Kidney (tissue), 14 donors: ENCODE results near the gene PFKFB2. TPM values are rescaled to one million over a fixed set of nuclear protein-coding genes. Genes with fewer than 3 reads are reported as not detected.

ENCODE experiments used
- DNase-seq, 5 donors: peaks; one replicate each; pipeline ENCODE4 v3.0.0-alpha.2; 2013 to 2020
- FAIRE-seq: peaks from 2 replicates; lab custom pipeline; 2012; peaks lifted over from hg19 to GRCh38; lab: Jason Lieb, UNC
- H3K27ac ChIP-seq, 2 donors: one replicate each; pipeline ENCODE4 v1.7.0; 2013; ENCODE audit warnings: low read depth in 2 of 2, low read length in 2 of 2, inconsistent platforms in 1 of 2
- H3K27me3 ChIP-seq: one replicate; pipeline ENCODE4 v1.7.1; 2013; ENCODE audit warnings: low read length, inconsistent platforms; ENCODE audit not compliant: control insufficient read depth, insufficient read depth
- H3K36me3 ChIP-seq, 3 donors: one replicate each; pipeline versions ENCODE4 v1.7.0 to v1.7.1; 2013; ENCODE audit warnings: low read length in 3 of 3, control low read depth in 1 of 3, inconsistent platforms in 1 of 3; ENCODE audit not compliant: insufficient read depth in 3 of 3, control insufficient read depth in 2 of 3
- H3K4me1 ChIP-seq, 3 donors: one replicate each; pipeline versions ENCODE4 v1.7.0 to v1.7.1; 2013; ENCODE audit warnings: low read length in 3 of 3, inconsistent platforms in 1 of 3, low read depth in 1 of 3; ENCODE audit not compliant: control insufficient read depth in 2 of 3, insufficient read depth in 2 of 3
- H3K4me3 ChIP-seq, 3 donors: one replicate each; pipeline versions ENCODE4 v1.7.0 to v1.8.1; 2013; ENCODE audit warnings: low read length in 3 of 3, control low read depth in 1 of 3, inconsistent platforms in 1 of 3
- H3K9ac ChIP-seq, 3 donors: one replicate each; pipeline versions ENCODE4 v1.7.0 to v1.7.1; 2013; ENCODE audit warnings: low read length in 3 of 3, control low read depth in 1 of 3, inconsistent platforms in 1 of 3
- H3K9me3 ChIP-seq, 3 donors: one replicate each; pipeline versions ENCODE4 v1.7.0 to v1.7.1; 2013; ENCODE audit warnings: low read length in 3 of 3, control low read depth in 1 of 3, inconsistent platforms in 1 of 3; ENCODE audit not compliant: control insufficient read depth in 2 of 3, insufficient read depth in 1 of 3
- CTCF ChIP-seq: IDR thresholded peaks from 3 replicates; pipeline ENCODE4 v1.5.1; 2012; ENCODE audit warnings: mild to moderate bottlenecking, moderate library complexity, borderline replicate concordance; ENCODE audit not compliant: insufficient read depth; ENCODE audit errors: extremely low read depth
- intact Hi-C: fragments of 100-400 bp; cut with DNase I; formaldehyde crosslinking; loops from one replicate; pipeline ENCODE4 v1.11.1; 2022
- polyA plus RNA-seq: library from polyadenylated mRNA; stranded (reverse); fragments of 350-450 nt; fragmentation: Illumina TruSeq; extraction: RNeasy Lipid Tissue Mini Kit (QIAGEN cat#74804); gene quantifications from one replicate; pipeline ENCODE4 v1.2.3, GENCODE V29; 2014; ENCODE audit warnings: low read depth, low replicate concordance; ENCODE audit not compliant: insufficient read depth
- total RNA-seq: library from RNA; stranded (reverse); fragmentation: NEBNext Ultra II Directional; extraction: Animal tissue kit (Norgen Biotek cat#: 25700); gene quantifications from one replicate; pipeline ENCODE4 v1.2.1, GENCODE V29; 2021
- donor health status: control.
- donor health status: control.
- donor health status: control.
- donor health status: control.
- donor health status: control.
- donor health status: DM: yes; HTN: yes; CAD: no.
- donor health status: Normal renal cell carcinoma (clear cell type).

The PFKFB2 gene
- total and polyA plus RNA-seq, 2 donors from 2014 or later: 20.6 to 21.7 TPM

- intact Hi-C loops: no loop called here
- Histone ChIP-seq H3K9me3 (no peaks in the 10 kb centered on the region), H3K27ac (peak overlapping the region; percentile 98 to 99), H3K4me1 (peaks cover 5 to 20% (median 9%) of the 10 kb centered on the region in 3 donors), H3K9ac (peak overlapping the region; percentile 67 to 88 (median 74)), H3K27me3 (no peaks in the 10 kb centered on the region), H3K4me3 (peak overlapping the region; percentile 79 to 96 (median 94)), H3K36me3 (peaks cover 10 to 12% (median 10%) of the 10 kb centered on the region in 3 donors)
- TF ChIP-seq CTCF: peak; percentile 69
- FAIRE-seq (no peak), DNase-seq (peak in 4 of 5 donors; percentile 36 to 84 (median 64))
Measured at GRCh38 chr1:207049974-207050391, 3.1 kb upstream of the PFKFB2 start.

GRCh38 chr1:207050480-207051190, 2.4 kb upstream of the PFKFB2 start:
- intact Hi-C loops: no loop called here
- H3K27me3 ChIP-seq: no peaks in the 10 kb centered on the region
- H3K4me1 ChIP-seq: peaks cover 5 to 20% (median 10%) of the 10 kb centered on the region in 3 donors
- FAIRE-seq (no peak), DNase-seq (peak; percentile 92 to 97 (median 96))
- peak overlapping the region; percentile 98 to 99 for H3K27ac ChIP-seq
- TF ChIP-seq CTCF: no peak
- H3K36me3 ChIP-seq: peaks cover 10 to 11% (median 10%) of the 10 kb centered on the region in 3 donors
- peak overlapping the region; percentile 67 to 88 (median 74) for H3K9ac ChIP-seq
- no peaks in the 10 kb centered on the region for H3K9me3 ChIP-seq
- H3K4me3 ChIP-seq: peak overlapping the region; percentile 79 to 96 (median 94)

- Histone ChIP-seq H3K9ac (peak within 1 kb of the TSS; percentile 67 to 88 (median 74)), H3K27ac (peak within 1 kb of the TSS; percentile 98 to 99), H3K4me3 (peak within 1 kb of the TSS; percentile 79 to 96 (median 94)), H3K9me3 (no peaks in the 10 kb centered on the region), H3K36me3 (peaks cover 10 to 11% (median 10%) of the 10 kb centered on the region in 3 donors), H3K27me3 (no peaks in the 10 kb centered on the region), H3K4me1 (peaks cover 5 to 25% (median 14%) of the 10 kb centered on the region in 3 donors)
- TF ChIP-seq CTCF: no peak
- FAIRE-seq (no peak), DNase-seq (no peak)
- intact Hi-C loops: no loop called here
Measured at GRCh38 chr1:207051191-207051943, 1.7 kb upstream of the PFKFB2 start, which contains the start of gene YOD1. Gene YOD1, minus strand, starts transcription at chr1:207051208. Its CDS starts 178 bp downstream, at chr1:207051030.
